ENCODE results near the gene SLC2A9. TPM values are rescaled to one million over a fixed set of nuclear protein-coding genes. Genes with fewer than 3 reads are reported as not detected.

SLC2A9 gene
- total RNA-seq, 1 experiment from 2014 or later = 1.8 TPM

DNA sequence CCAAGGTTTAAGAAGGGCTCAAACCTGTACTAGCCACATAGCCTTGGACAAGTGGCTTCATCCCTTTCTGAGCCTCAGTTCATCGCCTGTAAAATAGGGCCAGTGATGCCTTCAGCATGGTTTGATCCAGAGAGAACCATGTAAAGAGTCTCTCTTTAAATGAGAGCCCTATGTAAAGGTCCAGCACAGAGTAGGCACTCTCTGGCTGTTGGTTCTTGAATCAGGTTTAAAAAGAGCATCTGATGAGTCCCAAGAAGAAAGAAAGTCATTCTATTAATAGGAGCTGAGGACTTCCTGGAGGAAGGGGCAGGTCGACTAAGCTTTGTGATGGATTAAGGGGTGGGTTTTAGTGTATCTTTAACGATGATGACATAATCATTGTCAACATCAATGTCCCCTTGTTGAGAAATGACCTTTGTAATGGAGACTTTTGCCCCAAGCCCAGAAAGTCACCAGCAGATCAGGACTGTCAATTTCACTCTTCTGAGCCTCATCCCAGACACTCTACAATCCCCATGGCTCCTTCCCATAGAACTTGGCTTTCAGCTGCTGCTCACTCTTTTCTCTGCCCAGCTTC, 4.0 kb upstream of the SLC2A9 start:
- CTCF ChIA-PET = no interaction called here
- Mint-ChIP-seq H3K36me3 (ENCODE audit: insufficient read depth, unreplicated experiment) (no peaks in the 10 kb centered on the region), H3K27me3 (ENCODE audit: unreplicated experiment) (peaks cover 13% of the 10 kb centered on the region), H3K4me1 (ENCODE audit: low read depth, unreplicated experiment) (no peaks in the 10 kb centered on the region), H3K9me3 (ENCODE audit: low read depth, unreplicated experiment) (no peaks in the 10 kb centered on the region), H3K4me3 (ENCODE audit: low read depth, unreplicated experiment) (no peak overlapping the region), H3K27ac (ENCODE audit: unreplicated experiment) (no peak overlapping the region)
- no TSS peak for BruUV-seq (replicated peaks)
- intact Hi-C loops (cut with micrococcal nuclease; ENCODE audit: unreplicated experiment) = no loop called here
- no peak for DNase-seq
- TF ChIP-seq, protein P1, sequence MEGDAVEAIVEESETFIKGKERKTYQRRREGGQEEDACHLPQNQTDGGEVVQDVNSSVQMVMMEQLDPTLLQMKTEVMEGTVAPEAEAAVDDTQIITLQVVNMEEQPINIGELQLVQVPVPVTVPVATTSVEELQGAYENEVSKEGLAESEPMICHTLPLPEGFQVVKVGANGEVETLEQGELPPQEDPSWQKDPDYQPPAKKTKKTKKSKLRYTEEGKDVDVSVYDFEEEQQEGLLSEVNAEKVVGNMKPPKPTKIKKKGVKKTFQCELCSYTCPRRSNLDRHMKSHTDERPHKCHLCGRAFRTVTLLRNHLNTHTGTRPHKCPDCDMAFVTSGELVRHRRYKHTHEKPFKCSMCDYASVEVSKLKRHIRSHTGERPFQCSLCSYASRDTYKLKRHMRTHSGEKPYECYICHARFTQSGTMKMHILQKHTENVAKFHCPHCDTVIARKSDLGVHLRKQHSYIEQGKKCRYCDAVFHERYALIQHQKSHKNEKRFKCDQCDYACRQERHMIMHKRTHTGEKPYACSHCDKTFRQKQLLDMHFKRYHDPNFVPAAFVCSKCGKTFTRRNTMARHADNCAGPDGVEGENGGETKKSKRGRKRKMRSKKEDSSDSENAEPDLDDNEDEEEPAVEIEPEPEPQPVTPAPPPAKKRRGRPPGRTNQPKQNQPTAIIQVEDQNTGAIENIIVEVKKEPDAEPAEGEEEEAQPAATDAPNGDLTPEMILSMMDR (IDR thresholded peaks at IDR 0.05; ENCODE audit: unreplicated experiment) = no peak

DNA sequence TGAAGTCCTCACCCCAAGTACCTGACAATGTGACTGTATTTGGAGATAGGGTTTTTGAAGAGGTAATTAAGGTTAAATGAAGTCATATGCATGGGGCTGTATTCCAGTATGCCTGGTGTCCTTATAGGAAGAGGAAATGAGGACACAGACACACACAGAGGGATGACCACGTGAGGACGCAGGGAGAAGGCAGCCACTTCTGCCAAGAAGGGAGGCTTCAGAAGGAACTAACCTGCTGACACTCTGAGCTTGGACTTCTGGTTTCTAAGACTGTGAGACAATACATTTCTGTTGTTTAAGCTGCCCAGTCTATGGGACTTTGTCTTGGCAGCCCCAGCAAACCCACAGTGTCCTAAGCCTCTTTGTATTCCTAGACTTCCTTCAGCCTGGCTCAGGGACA, 3.0 kb upstream of the SLC2A9 start:
- no peak overlapping the region for H3K4me3 Mint-ChIP-seq (ENCODE audit: low read depth, unreplicated experiment)
- H3K9me3 Mint-ChIP-seq (ENCODE audit: low read depth, unreplicated experiment) = no peaks in the 10 kb centered on the region
- no peaks in the 10 kb centered on the region for H3K4me1 Mint-ChIP-seq (ENCODE audit: low read depth, unreplicated experiment)
- CTCF ChIA-PET = interaction anchor here (0.6 to 1.2 kb wide), 2 partner anchors 16 to 259 kb away, joined by 3 read pairs; no protein-coding TSS in a partner anchor
- DNase-seq = no peak
- BruUV-seq (replicated peaks) = no TSS peak
- H3K36me3 Mint-ChIP-seq (ENCODE audit: insufficient read depth, unreplicated experiment) = no peaks in the 10 kb centered on the region
- intact Hi-C loops (cut with micrococcal nuclease; ENCODE audit: unreplicated experiment) = no loop called here
- no peak overlapping the region for H3K27ac Mint-ChIP-seq (ENCODE audit: unreplicated experiment)
- H3K27me3 Mint-ChIP-seq (ENCODE audit: unreplicated experiment) = peaks cover 13% of the 10 kb centered on the region
- TF ChIP-seq, protein P1 (IDR thresholded peaks at IDR 0.05; ENCODE audit: unreplicated experiment) = no peak

DNA sequence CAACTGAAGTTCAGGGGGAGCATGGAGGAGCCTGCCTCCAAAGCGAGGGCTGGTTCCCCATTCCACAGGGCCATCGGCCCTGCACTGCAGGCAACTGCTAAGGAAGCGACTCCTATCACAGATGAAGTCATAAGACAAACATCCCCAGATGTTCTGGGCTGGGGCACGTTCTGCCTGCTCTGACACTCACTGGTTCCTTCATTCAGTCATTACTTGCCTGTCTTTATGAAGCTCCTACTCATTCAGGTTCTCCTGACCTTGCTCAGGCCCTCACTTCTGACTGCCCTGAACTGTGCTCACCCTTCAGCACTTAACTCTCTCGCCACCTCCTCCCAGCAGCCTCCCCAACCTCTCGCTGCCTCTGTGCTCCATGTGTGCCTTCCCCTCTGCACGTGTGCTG, 2.5 kb upstream of the SLC2A9 start:
- Mint-ChIP-seq H3K9me3 (ENCODE audit: low read depth, unreplicated experiment) (no peaks in the 10 kb centered on the region), H3K27me3 (ENCODE audit: unreplicated experiment) (peaks cover 13% of the 10 kb centered on the region), H3K4me1 (ENCODE audit: low read depth, unreplicated experiment) (no peaks in the 10 kb centered on the region), H3K36me3 (ENCODE audit: insufficient read depth, unreplicated experiment) (no peaks in the 10 kb centered on the region), H3K4me3 (ENCODE audit: low read depth, unreplicated experiment) (no peak overlapping the region), H3K27ac (ENCODE audit: unreplicated experiment) (no peak overlapping the region)
- intact Hi-C loops (cut with micrococcal nuclease; ENCODE audit: unreplicated experiment) = no loop called here
- CTCF ChIA-PET = interaction anchor here (0.6 to 1.2 kb wide), 2 partner anchors 15 to 259 kb away, joined by 3 read pairs; no protein-coding TSS in a partner anchor
- no peak for DNase-seq
- TF ChIP-seq, protein P1 (IDR thresholded peaks at IDR 0.05; ENCODE audit: unreplicated experiment) = no peak
- BruUV-seq (replicated peaks) = no TSS peak

DNA sequence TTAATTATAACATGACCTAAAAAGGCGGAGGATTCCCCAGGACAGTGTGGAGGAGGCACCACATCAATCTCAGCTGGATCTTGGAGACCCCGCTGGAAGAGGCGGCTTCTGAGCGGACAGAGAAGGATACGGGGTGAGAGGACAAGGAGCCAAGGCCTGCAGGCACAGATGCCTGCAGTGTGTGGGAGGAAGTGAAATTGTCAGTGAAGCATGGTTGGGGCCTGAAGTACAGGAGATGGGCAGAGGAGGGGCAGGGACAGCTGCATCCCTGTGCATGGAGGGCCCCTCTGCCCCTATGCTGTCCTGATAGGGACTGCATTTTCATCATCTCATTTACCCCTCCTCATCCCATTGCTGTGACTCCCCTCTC, 1.7 kb upstream of the SLC2A9 start:
- intact Hi-C loops (cut with micrococcal nuclease; ENCODE audit: unreplicated experiment) = no loop called here
- TF ChIP-seq, protein P1 (IDR thresholded peaks at IDR 0.05; ENCODE audit: unreplicated experiment) = no peak
- Mint-ChIP-seq H3K27ac (ENCODE audit: unreplicated experiment) (no peak overlapping the region), H3K4me1 (ENCODE audit: low read depth, unreplicated experiment) (no peaks in the 10 kb centered on the region), H3K36me3 (ENCODE audit: insufficient read depth, unreplicated experiment) (no peaks in the 10 kb centered on the region), H3K4me3 (ENCODE audit: low read depth, unreplicated experiment) (no peak overlapping the region), H3K27me3 (ENCODE audit: unreplicated experiment) (peaks cover 13% of the 10 kb centered on the region), H3K9me3 (ENCODE audit: low read depth, unreplicated experiment) (no peaks in the 10 kb centered on the region)
- no TSS peak for BruUV-seq (replicated peaks)
- CTCF ChIA-PET = no interaction called here
- DNase-seq = no peak

Measured in Calu3 (cell line).